WTC11 (cell line): ENCODE data around the gene NCKAP5L. TPM values are rescaled to one million over a fixed set of nuclear protein-coding genes. Genes with fewer than 3 reads are reported as not detected.

Experiments used
- ATAC-seq: fragments of 200-7000 bp; cut with Tn5 transposase; 2 replicates; pipeline ENCODE4 v1.10.0; 2021; ENCODE audit warnings: mild to moderate bottlenecking, moderate library complexity
- CTCF ChIA-PET: fragments of 300-600 bp; sonication (Branson Sonifier 250); formaldehyde crosslinking; loops from one replicate; lab custom pipeline; 2021; ENCODE audit warnings: antibody characterized with exemption; lab: Charles Lee
- POLR2A ChIA-PET: fragments of 350-600 bp; sonication (Branson Sonifier 250); formaldehyde crosslinking; loops from one replicate; lab custom pipeline; 2021; ENCODE audit warnings: antibody characterized with exemption; lab: Charles Lee
- DNase-seq: peaks from one replicate; pipeline ENCODE4 v3.0.0; 2021; ENCODE audit warnings: low spot score
- H3K27ac Mint-ChIP-seq: 2 replicates; pipeline ENCODE4 v1.8.0; 2021; ENCODE audit warnings: mixed read lengths
- H3K27me3 Mint-ChIP-seq: 2 replicates; pipeline ENCODE4 v1.8.0; 2021; ENCODE audit warnings: low read depth, mild to moderate bottlenecking, moderate library complexity, mixed read lengths
- H3K36me3 Mint-ChIP-seq: 2 replicates; pipeline ENCODE4 v1.8.0; 2021; ENCODE audit warnings: mixed read lengths
- H3K4me1 Mint-ChIP-seq: 2 replicates; pipeline ENCODE4 v1.8.0; 2022; ENCODE audit warnings: mixed read lengths
- H3K4me3 Mint-ChIP-seq: 2 replicates; pipeline ENCODE4 v1.8.0; 2021; ENCODE audit warnings: mild to moderate bottlenecking, moderate library complexity, mixed read lengths
- H3K9me3 Mint-ChIP-seq: 2 replicates; pipeline ENCODE4 v1.8.0; 2021; ENCODE audit warnings: mixed read lengths
- ATF1 ChIP-seq: sonication (generic); formaldehyde crosslinking; IDR thresholded peaks from 2 replicates; pipeline ENCODE4 v1.8.1; 2023; ENCODE audit warnings: mild to moderate bottlenecking, moderate library complexity, missing genetic modification reagents
- CDX4 ChIP-seq: fragments of 250-450 bp; sonication (Bioruptor Pico); IDR thresholded peaks from 2 replicates; pipeline ENCODE4 v1.9.0; 2021; ENCODE audit warnings: moderate library complexity, mild to moderate bottlenecking, inconsistent platforms, borderline replicate concordance
- E2F5 ChIP-seq: sonication (generic); formaldehyde crosslinking; IDR thresholded peaks from 2 replicates; pipeline ENCODE4 v1.8.1; 2022; ENCODE audit warnings: mild to moderate bottlenecking, moderate library complexity, missing genetic modification reagents
- GTF2I ChIP-seq: fragments of 250-450 bp; sonication (Bioruptor Pico); conservative IDR thresholded peaks from 2 replicates; pipeline ENCODE4 v1.4.0; 2021; ENCODE audit warnings: mild to moderate bottlenecking
- HMGXB4 ChIP-seq: sonication (generic); formaldehyde crosslinking; IDR thresholded peaks from 2 replicates; pipeline ENCODE4 v1.8.1; 2023; ENCODE audit warnings: mild to moderate bottlenecking, moderate library complexity, missing genetic modification reagents
- IRF2 ChIP-seq: sonication (generic); formaldehyde crosslinking; IDR thresholded peaks from 2 replicates; pipeline ENCODE4 v1.8.0; 2022; ENCODE audit warnings: low read depth, missing genetic modification reagents, borderline replicate concordance
- JUN ChIP-seq: sonication (generic); formaldehyde crosslinking; IDR thresholded peaks from 2 replicates; pipeline ENCODE4 v1.8.0; 2023; ENCODE audit warnings: mild to moderate bottlenecking, missing genetic modification reagents
- MYBL2 ChIP-seq: sonication (generic); formaldehyde crosslinking; IDR thresholded peaks from 2 replicates; pipeline ENCODE4 v1.8.1; 2023; ENCODE audit warnings: mild to moderate bottlenecking, moderate library complexity, missing genetic modification reagents
- NFATC4 ChIP-seq: fragments of 250-450 bp; sonication (Bioruptor Pico); IDR thresholded peaks from 2 replicates; pipeline ENCODE4 v1.9.0; 2021; ENCODE audit warnings: mild to moderate bottlenecking
- NFYB ChIP-seq: sonication (generic); formaldehyde crosslinking; conservative IDR thresholded peaks from 2 replicates; pipeline ENCODE4 v1.8.0; 2022; ENCODE audit warnings: low read depth, missing genetic modification reagents
- NR1H2 ChIP-seq: sonication (generic); formaldehyde crosslinking; IDR thresholded peaks from 2 replicates; pipeline ENCODE4 v1.9.0; 2021; ENCODE audit warnings: mild to moderate bottlenecking, moderate library complexity, missing genetic modification reagents
- NR2C2 ChIP-seq: sonication (generic); formaldehyde crosslinking; IDR thresholded peaks from 2 replicates; pipeline ENCODE4 v1.8.0; 2022; ENCODE audit warnings: mild to moderate bottlenecking, missing genetic modification reagents
- NR3C1 ChIP-seq: sonication (generic); formaldehyde crosslinking; conservative IDR thresholded peaks from 2 replicates; pipeline ENCODE4 v1.8.1; 2023; ENCODE audit warnings: low read depth, mild to moderate bottlenecking, missing genetic modification reagents
- PRRX2 ChIP-seq: fragments of 250-450 bp; sonication (Bioruptor Pico); IDR thresholded peaks from 2 replicates; pipeline ENCODE4 v1.8.0; 2021; ENCODE audit warnings: mild to moderate bottlenecking
- SMAD4 ChIP-seq: sonication (generic); formaldehyde crosslinking; IDR thresholded peaks from 2 replicates; pipeline ENCODE4 v1.8.0; 2022; ENCODE audit warnings: mild to moderate bottlenecking, missing genetic modification reagents
- SOX15 ChIP-seq: fragments of 250-450 bp; sonication (Bioruptor Pico); IDR thresholded peaks from 2 replicates; pipeline ENCODE4 v1.9.0; 2021; ENCODE audit warnings: mild to moderate bottlenecking
- STAT6 ChIP-seq: sonication (generic); formaldehyde crosslinking; conservative IDR thresholded peaks from 2 replicates; pipeline ENCODE4 v1.8.1; 2023; ENCODE audit warnings: mild to moderate bottlenecking, low read depth, missing genetic modification reagents, moderate library complexity
- TP53 ChIP-seq: sonication (generic); formaldehyde crosslinking; IDR thresholded peaks from 2 replicates; pipeline ENCODE4 v1.8.1; 2023; ENCODE audit warnings: mild to moderate bottlenecking, missing genetic modification reagents
- USF2 ChIP-seq: sonication (generic); formaldehyde crosslinking; IDR thresholded peaks from 2 replicates; pipeline ENCODE4 v1.8.1; 2023; ENCODE audit warnings: mild to moderate bottlenecking, missing genetic modification reagents, moderate library complexity
- ZNF121 ChIP-seq: sonication (generic); formaldehyde crosslinking; IDR thresholded peaks from 2 replicates; pipeline ENCODE4 v1.8.0; 2023; ENCODE audit warnings: missing genetic modification reagents
- ZNF263 ChIP-seq: sonication (generic); formaldehyde crosslinking; IDR thresholded peaks from 2 replicates; pipeline ENCODE4 v1.8.1; 2022; ENCODE audit warnings: low read depth, mild to moderate bottlenecking, moderate library complexity, missing genetic modification reagents
- ZNF317 ChIP-seq: sonication (generic); formaldehyde crosslinking; IDR thresholded peaks from 2 replicates; pipeline ENCODE4 v1.8.1; 2023; ENCODE audit warnings: low read depth, mild to moderate bottlenecking, moderate library complexity, missing genetic modification reagents, borderline replicate concordance
- ZNF425 ChIP-seq: fragments of 250-450 bp; sonication (Bioruptor Pico); conservative IDR thresholded peaks from 2 replicates; pipeline ENCODE4 v1.9.0; 2021; ENCODE audit warnings: mild to moderate bottlenecking
- total RNA-seq: library from RNA; stranded (reverse); gene quantifications from 3 replicates; pipeline ENCODE4 v1.2.3, GENCODE V29; 2021

Gene NCKAP5L
- total RNA-seq, 1 experiment from 2014 or later, result 27.8 TPM

- DNase-seq, result no peak
- no peaks in the 10 kb centered on the region for H3K27me3 Mint-ChIP-seq
- CTCF ChIA-PET, result interaction anchor here (1.6 kb wide), 1 partner anchor 9 kb away, joined by 5 read pairs; the partner anchor contains the start of gene NCKAP5L
- POLR2A ChIA-PET, result no interaction called here
- H3K4me3 Mint-ChIP-seq, result no peak overlapping the region
- peaks cover 17% of the 10 kb centered on the region for H3K4me1 Mint-ChIP-seq
- H3K36me3 Mint-ChIP-seq, result peaks cover 8% of the 10 kb centered on the region
- ATAC-seq, result no peak
- H3K27ac Mint-ChIP-seq, result no peak overlapping the region
- H3K9me3 Mint-ChIP-seq, result no peaks in the 10 kb centered on the region
- no peak for TF ChIP-seq E2F5 (CRISPR knock-in tag)
- no peak for TF ChIP-seq STAT6
- TF ChIP-seq MYBL2 (CRISPR knock-in tag), result no peak
- TF ChIP-seq ZNF317 (CRISPR knock-in tag), result no peak
- TF ChIP-seq USF2 (CRISPR knock-in tag), result no peak
- TF ChIP-seq NR3C1 (CRISPR knock-in tag), result no peak
- no peak for TF ChIP-seq SMAD4 (CRISPR knock-in tag)
These were observed 9.8 kb downstream of the NCKAP5L start for GRCh38 chr12:49818241-49818895.

- Mint-ChIP-seq H3K9me3 (no peaks in the 10 kb centered on the region), H3K4me3 (no peak overlapping the region), H3K36me3 (no peaks in the 10 kb centered on the region), H3K27me3 (no peaks in the 10 kb centered on the region), H3K4me1 (peaks cover 37% of the 10 kb centered on the region), H3K27ac (no peak overlapping the region)
- TF ChIP-seq TP53 (CRISPR knock-in tag) (no peak), E2F5 (CRISPR knock-in tag) (no peak), JUN (CRISPR knock-in tag) (no peak), GTF2I (CRISPR knock-in tag) (no peak), NR2C2 (no peak), ZNF263 (CRISPR knock-in tag) (no peak), NR1H2 (no peak), NFYB (no peak), PRRX2 (CRISPR knock-in tag) (no peak), ATF1 (CRISPR knock-in tag) (no peak), IRF2 (CRISPR knock-in tag) (no peak)
- no peak for ATAC-seq
- ChIA-PET POLR2A (no interaction called here), CTCF (no interaction called here)
- DNase-seq, result no peak
These were observed 15.1 kb downstream of the NCKAP5L start for GRCh38 chr12:49813131-49813530.

GRCh38 chr12:49811961-49812401 is 16.2 kb downstream of the NCKAP5L start:
- ChIA-PET POLR2A (no interaction called here), CTCF (interaction anchor here (1.4 to 2.5 kb wide), 2 partner anchors 15 to 55 kb away, joined by 4 to 13 read pairs; partner anchors contain the start of gene NCKAP5L)
- no peak for ATAC-seq
- Mint-ChIP-seq H3K27me3 (no peaks in the 10 kb centered on the region), H3K27ac (peak overlapping the region; percentile 59), H3K36me3 (no peaks in the 10 kb centered on the region), H3K9me3 (no peaks in the 10 kb centered on the region), H3K4me3 (no peak overlapping the region), H3K4me1 (peaks cover 42% of the 10 kb centered on the region)
- DNase-seq, result no peak
- no peak for TF ChIP-seq ATF1 (CRISPR knock-in tag)
- no peak for TF ChIP-seq NFATC4 (CRISPR knock-in tag)
- no peak for TF ChIP-seq CDX4 (CRISPR knock-in tag)
- TF ChIP-seq ZNF121, result no peak
- no peak for TF ChIP-seq JUN (CRISPR knock-in tag)
- no peak for TF ChIP-seq SOX15 (CRISPR knock-in tag)
- no peak for TF ChIP-seq ZNF425 (CRISPR knock-in tag)
- no peak for TF ChIP-seq HMGXB4 (CRISPR knock-in tag)
